A673 (cell line): ENCODE data around the gene SPDEF.

Experiments used
- EZH2 ChIP-seq: fragments of 200-600 bp; sonication (generic); IDR thresholded peaks from 2 replicates; pipeline ENCODE4 v1.6.1; 2017; ENCODE audit warnings: borderline replicate concordance, low read depth, mild to moderate bottlenecking, mixed read lengths, antibody characterized with exemption, low read length; ENCODE audit not compliant: poor library complexity, severe bottlenecking
- TF ChIP-seq, protein P1 (sequence below): fragments of 300-800, 200-600 bp; sonication (generic); conservative IDR thresholded peaks from 2 replicates; pipeline ENCODE4 v1.5.1; 2017; ENCODE audit warnings: low read depth, mild to moderate bottlenecking, antibody characterized with exemption, low read length, moderate library complexity, mixed read lengths

GRCh38 chr6:34602318-34603111, 46.4 kb upstream of the SPDEF start:
- TF ChIP-seq, protein P1, sequence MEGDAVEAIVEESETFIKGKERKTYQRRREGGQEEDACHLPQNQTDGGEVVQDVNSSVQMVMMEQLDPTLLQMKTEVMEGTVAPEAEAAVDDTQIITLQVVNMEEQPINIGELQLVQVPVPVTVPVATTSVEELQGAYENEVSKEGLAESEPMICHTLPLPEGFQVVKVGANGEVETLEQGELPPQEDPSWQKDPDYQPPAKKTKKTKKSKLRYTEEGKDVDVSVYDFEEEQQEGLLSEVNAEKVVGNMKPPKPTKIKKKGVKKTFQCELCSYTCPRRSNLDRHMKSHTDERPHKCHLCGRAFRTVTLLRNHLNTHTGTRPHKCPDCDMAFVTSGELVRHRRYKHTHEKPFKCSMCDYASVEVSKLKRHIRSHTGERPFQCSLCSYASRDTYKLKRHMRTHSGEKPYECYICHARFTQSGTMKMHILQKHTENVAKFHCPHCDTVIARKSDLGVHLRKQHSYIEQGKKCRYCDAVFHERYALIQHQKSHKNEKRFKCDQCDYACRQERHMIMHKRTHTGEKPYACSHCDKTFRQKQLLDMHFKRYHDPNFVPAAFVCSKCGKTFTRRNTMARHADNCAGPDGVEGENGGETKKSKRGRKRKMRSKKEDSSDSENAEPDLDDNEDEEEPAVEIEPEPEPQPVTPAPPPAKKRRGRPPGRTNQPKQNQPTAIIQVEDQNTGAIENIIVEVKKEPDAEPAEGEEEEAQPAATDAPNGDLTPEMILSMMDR = no peak
- TF ChIP-seq EZH2 = no peak
